CD4-positive, alpha-beta T cell treated with Interleukin-6 at 100 ng/mL for 8 hours (primary cell): ENCODE data around the gene ABLIM2.
"Not testable (repeated sequence)": the region's sequence is repeated elsewhere in the genome, so short reads cannot be mapped to it uniquely, and the experiment has no call there.

Experiments used
- DNase-seq: peaks from one replicate; pipeline ENCODE4 v3.0.0-alpha.2; 2020; ENCODE audit warnings: mixed read lengths, low spot score

Gene ABLIM2

DNA sequence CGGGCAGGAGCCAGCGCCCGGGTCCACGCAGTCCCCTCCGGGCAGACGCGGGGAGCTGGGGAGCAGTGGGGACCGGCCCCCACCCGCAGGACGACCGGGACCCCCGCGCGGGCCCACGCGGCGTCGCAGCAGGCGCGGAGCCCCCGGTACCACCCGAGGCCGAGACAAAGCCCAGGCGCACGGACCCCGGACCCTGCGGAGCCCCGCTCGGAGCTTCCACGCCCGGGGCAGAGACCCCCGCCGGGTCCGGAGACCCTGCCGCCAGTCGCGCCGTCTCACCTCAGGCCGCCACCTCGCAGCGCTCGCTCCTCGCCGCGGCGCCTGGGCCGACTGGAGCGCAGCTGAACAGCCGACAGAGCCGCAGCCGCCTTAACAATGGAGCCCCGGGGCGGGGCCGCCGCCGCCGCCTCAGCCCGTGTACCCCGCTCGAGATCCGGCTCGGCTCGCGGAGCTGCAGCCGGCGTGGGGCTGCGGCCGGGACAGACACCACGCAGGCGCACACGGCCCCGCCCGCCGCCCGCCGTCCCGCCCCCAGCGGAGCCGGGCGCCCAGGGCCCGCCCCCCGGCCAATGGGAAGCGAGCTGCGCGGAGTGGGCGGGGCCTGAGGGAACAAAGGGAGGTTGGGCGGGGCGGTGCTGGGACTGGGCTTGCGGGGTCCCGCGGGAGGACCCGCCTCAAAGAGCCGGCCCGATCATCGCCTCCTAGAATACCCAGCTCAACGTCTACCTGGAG is 219.1 kb downstream of the ABLIM2 start, which contains the start of gene AFAP1:
AFAP1 (minus strand) TSS at position 485 of the 732 bp plus-strand sequence. CDS start 67,783 bp downstream, outside the sequence.
- peak; percentile 88 for DNase-seq

DNA sequence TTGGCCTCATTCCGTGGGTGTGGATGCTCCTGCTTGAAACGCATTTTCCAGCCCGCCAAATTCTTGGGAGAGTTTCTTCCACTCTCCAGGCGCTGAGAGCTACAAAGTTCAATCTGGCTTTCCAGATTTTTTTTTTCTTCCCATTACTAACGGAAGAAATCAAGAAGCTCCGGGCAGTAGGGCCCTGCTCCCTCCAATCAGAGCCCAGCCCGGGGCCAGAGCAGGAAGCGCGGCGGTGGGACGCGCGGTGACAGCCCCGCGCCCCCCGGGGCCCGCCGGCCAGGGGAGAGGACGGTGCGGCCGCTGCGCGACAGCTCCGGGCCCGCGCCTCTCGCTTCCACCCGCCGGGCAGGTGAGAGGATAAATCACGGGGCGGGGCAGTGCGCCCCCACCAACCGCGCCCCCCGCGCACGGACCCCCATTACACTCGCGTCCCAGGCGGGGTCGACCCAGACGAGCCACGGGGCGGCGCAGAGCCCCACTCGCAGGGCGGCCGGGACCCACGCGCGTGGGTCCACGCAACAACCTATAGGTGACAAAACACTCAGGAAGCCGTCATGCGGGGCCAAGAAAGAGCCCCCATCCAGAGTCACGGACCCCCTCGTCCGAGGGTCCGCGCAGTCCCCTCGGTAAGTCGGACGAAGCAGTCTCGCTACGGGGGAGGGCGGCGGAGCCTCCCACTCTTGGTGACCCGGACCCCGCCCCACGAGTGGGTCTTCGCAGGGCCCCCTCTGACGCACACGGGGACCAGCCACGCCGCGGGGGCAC is 219.8 kb downstream of the ABLIM2 start:
- DNase-seq: no peak

DNA sequence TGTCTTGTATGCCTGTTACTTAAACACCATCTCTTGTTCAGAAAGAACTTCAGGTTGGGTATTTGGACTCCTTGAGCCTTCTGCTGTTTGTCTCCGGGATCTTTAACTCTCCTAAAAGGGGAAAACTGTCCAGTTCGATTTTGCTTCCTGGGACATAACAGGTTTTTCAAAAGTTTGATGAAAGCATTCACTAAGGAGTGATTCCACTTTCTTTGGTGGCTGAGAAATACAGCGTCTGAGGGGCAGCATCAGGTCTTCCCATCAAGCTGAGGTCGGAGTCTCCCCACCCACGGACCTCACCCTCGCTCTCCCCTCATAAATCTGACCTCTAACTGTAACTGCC is 220.4 kb downstream of the ABLIM2 start:
- DNase-seq: no peak

DNA sequence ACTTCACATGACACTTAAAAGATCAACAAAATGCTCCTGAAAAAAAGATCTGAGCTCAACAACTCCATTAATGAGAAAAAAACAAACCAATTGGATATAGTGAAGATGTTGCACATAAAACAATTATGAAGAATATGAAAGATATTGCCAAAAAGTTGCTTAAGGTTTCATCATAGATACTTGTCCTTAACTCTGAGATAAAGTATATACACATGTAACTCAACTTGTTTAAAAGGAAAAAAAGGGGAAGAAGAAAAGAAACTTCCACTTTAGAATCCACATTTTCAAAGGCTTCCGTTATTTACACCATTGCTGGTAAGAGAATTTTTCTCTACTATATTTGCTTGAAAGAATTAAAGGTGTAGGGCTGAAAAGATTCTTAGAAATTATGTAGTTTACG is 221.6 kb downstream of the ABLIM2 start:
- no peak for DNase-seq

DNA sequence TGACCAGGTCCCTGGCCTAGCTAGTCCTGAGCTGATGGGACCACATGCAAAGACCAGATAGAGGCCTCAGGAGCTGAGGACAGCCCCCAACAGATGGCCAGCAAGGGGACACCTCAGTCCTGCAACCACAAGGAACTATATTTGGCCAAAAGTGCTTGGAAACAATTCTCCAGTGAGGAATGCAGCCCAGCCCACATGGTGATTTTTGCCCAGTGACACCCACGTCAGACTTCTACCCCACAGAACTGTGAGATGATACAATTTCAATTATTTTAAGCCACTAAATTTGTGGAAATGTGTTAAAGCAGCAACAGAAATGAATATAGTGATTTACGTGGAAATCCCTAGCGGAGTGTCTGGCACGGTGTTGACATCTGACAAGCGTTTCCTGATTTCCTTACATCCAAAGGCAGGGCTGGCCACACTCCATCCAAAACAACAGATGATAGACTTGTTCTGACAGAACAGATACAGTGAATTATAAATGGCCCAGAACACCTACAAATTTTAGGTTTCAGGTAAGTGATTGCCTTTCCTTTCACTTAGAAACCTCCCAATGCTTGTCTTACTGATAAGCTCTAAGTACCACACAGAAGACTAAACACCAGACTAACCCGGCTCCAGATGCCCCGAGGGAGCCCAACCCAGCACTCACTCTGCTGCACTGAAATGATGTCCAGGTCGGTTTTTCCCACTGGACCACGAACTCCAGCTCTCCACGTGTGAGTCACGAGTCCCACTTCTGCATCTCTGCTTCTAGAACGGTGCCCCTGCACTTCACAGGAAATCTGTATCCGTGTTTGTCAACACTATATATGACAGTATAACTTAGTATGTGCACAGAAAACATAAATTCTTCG is 224.7 kb downstream of the ABLIM2 start:
- DNase-seq: no peak

DNA sequence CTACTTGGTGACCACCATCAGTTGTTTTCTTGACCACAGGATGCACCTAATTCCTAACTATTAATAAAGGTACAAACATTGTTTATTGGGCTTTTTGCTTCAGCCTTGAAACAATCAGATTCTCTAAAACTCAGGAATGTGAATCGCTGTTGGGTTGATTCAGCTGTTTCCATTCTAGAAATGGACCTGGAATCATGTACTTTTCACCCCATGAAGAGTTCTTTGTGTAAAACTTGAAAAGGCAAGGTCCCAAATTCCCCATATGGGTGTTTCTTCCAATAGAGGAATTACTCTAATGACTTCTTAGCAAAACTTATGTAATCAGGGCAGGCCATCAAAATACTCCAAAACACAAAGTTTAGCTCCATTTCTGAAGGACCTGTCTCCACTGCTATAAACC is 226.3 kb downstream of the ABLIM2 start:
- DNase-seq: no peak

DNA sequence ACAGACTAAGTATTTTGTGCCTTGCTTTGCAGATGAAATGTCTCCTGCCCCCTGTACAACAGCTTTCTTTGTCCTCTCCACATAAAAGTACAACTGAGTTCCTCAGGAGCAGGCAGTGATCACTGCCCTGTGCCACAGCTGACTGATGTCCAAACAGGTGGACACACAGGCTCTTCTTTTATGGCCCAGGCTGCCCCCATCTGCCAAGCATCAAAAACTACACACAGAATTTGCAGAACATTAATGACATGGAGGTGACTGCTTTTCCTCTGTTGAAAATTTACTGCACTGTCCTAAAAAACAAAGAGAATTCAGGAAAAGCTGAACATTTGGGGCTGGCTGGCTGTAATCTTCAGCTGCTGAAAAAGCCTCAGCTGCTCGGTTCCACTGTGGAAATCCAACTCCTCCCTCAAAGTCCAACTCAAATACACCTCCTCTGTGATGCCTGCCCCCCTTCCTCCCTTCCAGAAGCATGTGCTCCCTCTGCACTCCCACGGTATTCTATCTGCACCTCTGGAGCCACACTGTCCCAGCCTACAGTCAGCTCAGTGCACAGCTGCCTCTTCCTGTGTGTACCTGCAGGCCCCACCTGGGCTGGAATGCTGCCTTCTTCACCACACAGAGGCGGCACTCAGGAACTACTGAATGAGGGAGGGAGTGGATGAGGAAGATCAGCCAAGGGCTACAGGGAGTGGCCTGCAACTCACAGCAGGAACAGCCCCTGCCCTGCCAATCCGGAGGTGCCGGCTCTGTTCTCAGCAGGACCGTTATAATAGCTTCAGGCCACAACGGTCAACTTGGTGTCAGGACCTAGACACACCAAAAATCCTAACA is 229.3 kb downstream of the ABLIM2 start:
- no peak for DNase-seq

DNA sequence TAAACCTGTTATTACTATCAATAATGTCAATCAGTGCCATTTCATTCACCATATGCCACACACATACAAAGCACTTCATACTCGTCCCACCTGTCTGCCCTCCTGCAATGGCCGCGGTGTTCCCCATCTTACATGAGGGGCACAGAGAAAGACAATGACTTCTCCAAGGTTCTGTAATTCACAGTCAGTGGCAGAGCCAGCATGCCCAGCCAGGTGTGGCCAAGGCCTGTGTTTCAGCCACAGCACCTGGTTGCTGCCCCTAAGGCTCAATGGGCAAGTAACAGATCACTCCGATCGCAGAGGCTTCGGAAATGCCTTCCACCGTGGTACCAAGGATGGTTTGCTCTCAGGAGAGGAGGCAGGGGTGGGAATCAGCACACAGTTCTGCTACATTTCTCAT is 229.9 kb downstream of the ABLIM2 start:
- no peak for DNase-seq

DNA sequence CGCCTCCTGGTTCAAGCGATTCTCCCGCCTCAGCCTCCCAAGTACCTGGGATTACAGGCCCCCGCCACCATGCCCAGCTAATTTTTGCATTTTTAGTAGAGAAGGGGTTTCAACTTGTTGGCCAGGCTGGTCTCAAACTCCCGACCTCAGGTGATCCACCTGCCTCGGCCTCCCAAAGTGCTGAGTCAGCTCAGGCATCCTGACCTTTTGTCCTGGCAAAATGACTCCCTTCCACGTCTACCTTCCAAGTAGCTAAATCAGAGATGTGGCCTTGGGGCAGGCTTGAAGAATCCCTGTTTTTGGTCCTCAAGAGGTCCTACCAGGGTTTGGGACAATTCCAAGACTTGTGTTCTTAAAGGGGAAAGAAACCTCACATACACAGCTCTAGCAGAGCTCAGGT is 231.8 kb downstream of the ABLIM2 start:
- no peak for DNase-seq

DNA sequence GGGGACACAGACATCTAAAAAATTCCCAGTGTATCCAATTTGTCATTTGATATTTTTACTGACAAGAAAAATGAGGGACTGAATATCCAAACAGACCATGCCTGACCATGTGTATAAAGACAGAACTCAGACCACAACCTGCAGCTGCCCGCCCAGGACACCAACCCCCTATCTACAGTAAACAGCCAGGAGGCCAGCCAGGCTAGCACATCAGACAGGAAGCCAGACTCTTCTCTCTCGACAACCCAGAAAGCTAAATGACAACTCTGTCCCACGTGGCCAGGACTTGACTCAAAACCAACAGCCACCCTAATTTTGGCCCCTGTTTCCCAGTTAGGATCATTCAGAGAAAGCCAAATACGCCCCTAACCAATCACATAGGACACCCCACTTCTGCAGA is 234.0 kb downstream of the ABLIM2 start:
- no peak for DNase-seq

DNA sequence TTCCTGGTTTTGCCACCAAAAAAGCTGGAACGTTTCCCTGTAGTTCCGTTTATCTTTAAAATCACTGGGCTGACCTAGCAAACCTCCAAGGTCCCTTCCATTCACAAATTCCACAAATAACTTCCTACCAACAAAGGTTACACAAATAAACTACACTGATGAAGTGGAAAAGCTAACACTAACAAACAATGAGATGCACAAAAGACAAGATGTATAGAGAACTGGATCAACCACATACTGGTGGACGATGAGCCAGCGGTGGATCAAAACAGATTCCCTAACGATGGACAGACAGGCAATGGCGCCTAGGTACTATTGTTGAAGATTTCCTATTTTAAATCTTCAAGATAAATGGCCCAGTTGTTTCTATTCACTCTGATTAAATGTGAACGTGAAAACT is 234.4 kb downstream of the ABLIM2 start:
- DNase-seq: no peak

DNA sequence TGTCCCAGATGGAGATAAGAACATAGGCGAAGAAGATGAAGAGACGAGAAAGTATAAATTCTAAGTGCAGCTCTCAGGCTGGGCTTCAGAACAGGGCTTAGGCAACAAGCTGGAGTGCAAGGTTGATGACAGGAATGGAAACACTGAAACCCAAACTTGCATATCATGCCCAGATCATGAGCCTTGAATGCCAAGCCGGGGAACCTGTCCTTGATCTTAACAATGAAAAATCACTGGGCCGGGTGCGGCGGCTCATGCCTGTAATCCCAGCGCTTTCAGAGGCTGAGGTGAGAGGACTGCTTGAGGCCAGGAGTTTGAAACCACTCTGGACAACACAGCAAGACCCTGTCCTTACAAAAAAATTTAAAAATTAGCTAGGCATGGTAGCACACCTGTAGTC is 236.1 kb downstream of the ABLIM2 start:
- DNase-seq: no peak

DNA sequence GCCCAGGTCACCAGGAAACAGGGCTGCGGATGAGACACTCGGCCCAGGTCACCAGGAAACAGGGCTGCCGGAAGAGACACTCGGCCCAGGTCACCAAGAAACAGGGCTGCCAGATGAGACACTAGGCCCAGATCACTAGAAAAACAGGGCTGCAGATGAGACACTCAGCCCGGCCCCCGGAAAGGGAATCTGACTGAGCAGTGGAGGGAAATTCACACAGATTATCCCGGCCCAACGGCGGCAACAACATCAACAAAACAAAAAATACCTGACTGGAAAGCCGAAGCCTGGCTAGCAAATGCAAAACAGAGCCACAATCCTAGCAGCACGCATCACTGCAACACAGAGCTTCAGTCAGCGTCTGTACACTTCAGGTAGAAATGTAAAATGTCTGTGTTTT is 239.6 kb downstream of the ABLIM2 start:
- no peak for DNase-seq

DNA sequence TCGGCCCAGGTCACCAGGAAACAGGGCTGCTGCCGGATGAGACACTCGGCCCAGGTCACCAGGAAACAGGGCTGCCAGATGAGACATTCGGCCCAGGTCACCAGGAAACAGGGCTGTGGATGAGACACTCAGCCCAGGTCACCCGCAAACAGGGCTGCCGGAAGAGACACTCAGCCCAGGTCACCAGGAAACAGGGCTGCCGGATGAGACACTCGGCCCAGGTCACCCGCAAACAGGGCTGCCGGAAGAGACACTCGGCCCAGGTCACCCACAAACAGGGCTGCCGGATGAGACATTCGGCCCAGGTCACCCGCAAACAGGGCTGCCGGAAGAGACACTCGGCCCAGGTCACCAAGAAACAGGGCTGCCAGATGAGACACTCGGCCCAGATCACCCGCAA is 240.4 kb downstream of the ABLIM2 start:
- DNase-seq: not testable (repeated sequence)

DNA sequence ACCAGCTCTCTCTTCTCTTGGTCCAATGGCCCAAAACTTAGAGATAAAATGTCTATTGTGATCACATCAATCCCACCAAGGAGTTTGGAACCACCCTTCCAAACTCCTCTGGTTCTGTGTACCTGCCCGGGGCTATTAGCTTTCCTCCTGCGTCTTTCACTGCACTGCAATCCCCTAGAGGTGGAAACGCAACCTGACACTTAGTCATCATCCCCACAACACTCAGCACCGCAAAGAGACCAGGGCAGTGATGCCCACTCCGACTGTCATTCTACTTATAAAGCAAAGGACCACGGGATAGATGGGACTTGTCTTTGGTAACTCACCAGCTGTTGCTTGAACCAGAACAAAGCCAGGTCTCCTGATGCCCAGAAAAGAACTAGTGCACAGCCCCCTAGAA is 240.9 kb downstream of the ABLIM2 start:
- DNase-seq: no peak

DNA sequence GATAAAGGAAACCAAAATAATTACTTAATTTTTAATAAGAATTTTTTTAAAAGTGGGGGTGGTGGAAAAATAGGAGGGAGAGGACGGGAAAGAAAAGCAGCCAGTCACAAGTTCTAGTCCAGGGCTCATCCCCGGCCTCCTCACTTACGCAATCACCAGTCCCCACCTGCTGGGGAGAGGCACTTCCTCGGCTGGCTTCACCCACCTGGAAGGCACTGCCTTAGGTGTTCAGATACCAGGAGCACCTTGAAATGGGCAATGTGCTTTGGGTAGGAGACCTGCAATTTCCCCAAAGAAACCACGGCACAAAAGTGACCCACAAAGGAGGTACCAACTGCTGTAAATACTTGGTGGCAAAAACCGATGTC is 242.8 kb downstream of the ABLIM2 start:
- DNase-seq: no peak
